GM12878 (cell line): Measurements from ENCODE around the gene PI4KB. TPM values are rescaled to one million over a fixed set of nuclear protein-coding genes. Genes with fewer than 3 reads are reported as not detected.
A peak's percentile ranks its signal among the peaks of the same experiment; 100 is the strongest.

Experiments used
- ATF3 ChIP-seq: IDR thresholded peaks from 2 replicates; pipeline ENCODE4 v1.6.1; 2011; ENCODE audit warnings: low read depth, mild to moderate bottlenecking, low read length, moderate library complexity, borderline replicate concordance; ENCODE audit errors: extremely low read depth
- ATF7 ChIP-seq: fragments of 450-650 bp; IDR thresholded peaks from 2 replicates; pipeline ENCODE4 v1.6.1; 2016; ENCODE audit warnings: low read depth, mild to moderate bottlenecking
- BCL11A ChIP-seq: IDR thresholded peaks from 2 replicates; pipeline ENCODE4 v1.6.1; 2011; ENCODE audit warnings: low read depth, low read length
- BHLHE40 ChIP-seq, 2 experiments: fragments of 450-650 bp in 1 of 2; IDR thresholded peaks; 2 replicates each; pipeline ENCODE4 v1.6.1; 2011 to 2017; ENCODE audit warnings: low read depth in 2 of 2, borderline replicate concordance in 1 of 2, improper control_type of control experiment in 1 of 2, low read length in 1 of 2, mild to moderate bottlenecking in 1 of 2
- CBX5 ChIP-seq: sonication (generic); IDR thresholded peaks from 2 replicates; pipeline ENCODE4 v1.6.1; 2016; ENCODE audit warnings: low read depth, moderate library complexity, mild to moderate bottlenecking, inconsistent platforms
- CREB1 ChIP-seq: IDR thresholded peaks from 2 replicates; pipeline ENCODE4 v1.6.1; 2012; ENCODE audit warnings: low read depth, mild to moderate bottlenecking, inconsistent platforms
- EED ChIP-seq: sonication (generic); IDR thresholded peaks from 2 replicates; pipeline ENCODE4 v1.6.1; 2016; ENCODE audit warnings: antibody characterized with exemption, low read depth
- JUND ChIP-seq: IDR thresholded peaks from 2 replicates; pipeline ENCODE4 v1.6.1; 2012; ENCODE audit warnings: low read depth, mild to moderate bottlenecking, low read length, improper control_type of control experiment, moderate library complexity
- LARP7 ChIP-seq: fragments of 450-650 bp; IDR thresholded peaks from 2 replicates; pipeline ENCODE4 v1.6.1; 2017; ENCODE audit warnings: mild to moderate bottlenecking
- MEF2B ChIP-seq: fragments of 450-650 bp; IDR thresholded peaks from 2 replicates; pipeline ENCODE4 v1.6.1; 2018; ENCODE audit warnings: mild to moderate bottlenecking, moderate library complexity; ENCODE audit not compliant: partially characterized antibody, poor library complexity, severe bottlenecking
- MTA2 ChIP-seq: fragments of 450-650 bp; IDR thresholded peaks from 2 replicates; pipeline ENCODE4 v1.6.1; 2016; ENCODE audit warnings: low read depth, mild to moderate bottlenecking, moderate library complexity
- NFYA ChIP-seq: IDR thresholded peaks from 2 replicates; pipeline ENCODE4 v1.6.1; 2011; ENCODE audit warnings: low read depth, mild to moderate bottlenecking, low read length, improper control_type of control experiment, borderline replicate concordance
- NFYB ChIP-seq: IDR thresholded peaks from 2 replicates; pipeline ENCODE4 v1.6.1; 2011; ENCODE audit warnings: low read depth, mild to moderate bottlenecking, low read length, improper control_type of control experiment, moderate library complexity; ENCODE audit not compliant: insufficient read depth
- NR2F1 ChIP-seq: fragments of 450-650 bp; conservative IDR thresholded peaks from 2 replicates; pipeline ENCODE4 v1.6.1; 2017; ENCODE audit warnings: mild to moderate bottlenecking
- POLR2A ChIP-seq: IDR thresholded peaks from 2 replicates; pipeline ENCODE4 v1.6.1; 2011; ENCODE audit warnings: low read depth, mild to moderate bottlenecking, low read length
- POU2F2 ChIP-seq: IDR thresholded peaks from 3 replicates; pipeline ENCODE4 v1.6.1; 2011; ENCODE audit warnings: low read depth, mild to moderate bottlenecking, low read length, borderline replicate concordance
- SIX5 ChIP-seq: IDR thresholded peaks from 2 replicates; pipeline ENCODE4 v1.6.1; 2011; ENCODE audit warnings: mild to moderate bottlenecking, low read depth, low read length, moderate library complexity; ENCODE audit not compliant: severe bottlenecking
- SMAD1 ChIP-seq: fragments of 450-650 bp; IDR thresholded peaks from 2 replicates; pipeline ENCODE4 v1.6.1; 2018; ENCODE audit warnings: mild to moderate bottlenecking, low read depth; ENCODE audit not compliant: partially characterized antibody
- SMC3 ChIP-seq: IDR thresholded peaks from 2 replicates; pipeline ENCODE4 v1.6.1; 2011; ENCODE audit warnings: low read length, improper control_type of control experiment, borderline replicate concordance
- SPI1 ChIP-seq: IDR thresholded peaks from 2 replicates; pipeline ENCODE4 v1.6.1; 2011; ENCODE audit warnings: low read depth, mild to moderate bottlenecking, low read length, moderate library complexity, borderline replicate concordance; ENCODE audit not compliant: insufficient read depth
- SREBF1 ChIP-seq: IDR thresholded peaks from 2 replicates; pipeline ENCODE4 v1.6.1; 2012; ENCODE audit warnings: mild to moderate bottlenecking, low read length
- SUPT20H ChIP-seq: IDR thresholded peaks from 2 replicates; pipeline ENCODE4 v1.6.1; 2011; ENCODE audit warnings: low read depth, mild to moderate bottlenecking, low read length, moderate library complexity, borderline replicate concordance; ENCODE audit not compliant: control insufficient read depth
- TCF7 ChIP-seq: IDR thresholded peaks from 2 replicates; pipeline ENCODE4 v1.6.1; 2014; ENCODE audit warnings: antibody characterized with exemption, borderline replicate concordance
- ZBED1 ChIP-seq: IDR thresholded peaks from 2 replicates; pipeline ENCODE4 v1.6.1; 2016; ENCODE audit warnings: borderline replicate concordance
- ZBTB4 ChIP-seq: fragments of 450-650 bp; formaldehyde crosslinking; IDR thresholded peaks from 2 replicates; pipeline ENCODE4 v1.4.0; 2022; ENCODE audit warnings: mild to moderate bottlenecking, moderate library complexity
- ZNF622 ChIP-seq: fragments of 450-650 bp; IDR thresholded peaks from 2 replicates; pipeline ENCODE4 v1.6.1; 2017; ENCODE audit warnings: mild to moderate bottlenecking, inconsistent platforms
- ZZZ3 ChIP-seq: IDR thresholded peaks from 2 replicates; pipeline ENCODE4 v1.6.1; 2011; ENCODE audit warnings: low read depth; ENCODE audit not compliant: control insufficient read depth, insufficient read length
- polyA plus RNA-seq, 11 experiments: library from polyadenylated mRNA; depleted of rRNA in 4 of 11; unstranded in 6 of 11; stranded (reverse) in 5 of 11; fragments of >200 nt; fragmentation: Nextera tagmentation in 4 of 11; fragmentation: Illumina TruSeq in 1 of 11; extraction: Ambion mirVana in 4 of 11; extraction: Trizol in 1 of 11; gene quantifications; 1 replicate in 1 of 11; 2 replicates in 10 of 11; pipeline versions ENCODE4 v1.2.1 to v1.2.3, GENCODE V29; 2011 to 2016; ENCODE audit warnings: inconsistent platforms in 2 of 11, missing spikeins in 2 of 11, low read depth in 1 of 11
- total RNA-seq, 4 experiments: library from RNA; depleted of rRNA in 3 of 4; stranded (reverse); fragments of >200 nt in 3 of 4; fragmentation: Illumina TruSeq in 1 of 4; extraction: Trizol in 1 of 4; gene quantifications; 2 replicates each; pipeline versions ENCODE4 v1.2.1 to v1.2.3, GENCODE V29; 2013 to 2021

The PI4KB gene
- total and polyA plus RNA-seq, 10 of the 15 experiments (the other 5 are each of a cell fraction or from before 2014, with no cell fraction given): 3.3 to 88.3 (median 51.7) TPM

GRCh38 chr1:151281225-151281968, 45.8 kb downstream of the PI4KB start (continued):
- TF ChIP-seq ZNF622: no peak
- 0 out of 2 replicates have a peak, but pooled peaks have one; percentile 8 for TF ChIP-seq BCL11A
- no peak for TF ChIP-seq TCF7
- TF ChIP-seq SREBF1: 0 out of 2 replicates have a peak, but pooled peaks have one; percentile 9
- TF ChIP-seq EED: peak; percentile 95
- TF ChIP-seq ATF7: peak; percentile 100
- no peak for TF ChIP-seq ZZZ3
- peak; percentile 87 for TF ChIP-seq CREB1
- no peak for TF ChIP-seq ATF3
- TF ChIP-seq CBX5: no peak
- TF ChIP-seq ZBED1: peak; percentile 21; the same call in 1 of the 2 replicates
- TF ChIP-seq BHLHE40 (IDR thresholded peaks at IDR 0.05; ENCODE audit: borderline replicate concordance in 1 of 2, low read depth in 2 of 2, low read length in 1 of 2): peak; percentile 56 to 85; a peak in 2 of 4 replicates
- TF ChIP-seq JUND: peak; percentile 57
- no peak; the same call in none of the 2 replicates for TF ChIP-seq SPI1
- no peak for TF ChIP-seq MEF2B
- TF ChIP-seq NR2F1: peak; percentile 87
- TF ChIP-seq SMAD1: peak; percentile 61
- TF ChIP-seq LARP7: 0 out of 2 replicates have a peak, but pooled peaks have one; percentile 53
- TF ChIP-seq ZBTB4 (CRISPR knock-in tag): peak; percentile 79; the same call in 1 of the 2 replicates
- TF ChIP-seq NFYB: no peak
- TF ChIP-seq SIX5: no peak
- TF ChIP-seq SUPT20H: no peak
- 0 out of 2 replicates have a peak, but pooled peaks have one; percentile 2 for TF ChIP-seq SMC3
- TF ChIP-seq MTA2: peak; percentile 42; the same call in 1 of the 2 replicates
- TF ChIP-seq NFYA: no peak
- peak; percentile 92 for TF ChIP-seq POLR2A
- TF ChIP-seq POU2F2: peak; percentile 48; the same call in 2 of the 3 replicates
